ENCODE results near the gene DIP2A. TPM values are rescaled to one million over a fixed set of nuclear protein-coding genes. Genes with fewer than 3 reads are reported as not detected.

Gene DIP2A
- polyA plus RNA-seq, 5 donors: 48.0 to 68.7 (median 56.0) TPM

DNA sequence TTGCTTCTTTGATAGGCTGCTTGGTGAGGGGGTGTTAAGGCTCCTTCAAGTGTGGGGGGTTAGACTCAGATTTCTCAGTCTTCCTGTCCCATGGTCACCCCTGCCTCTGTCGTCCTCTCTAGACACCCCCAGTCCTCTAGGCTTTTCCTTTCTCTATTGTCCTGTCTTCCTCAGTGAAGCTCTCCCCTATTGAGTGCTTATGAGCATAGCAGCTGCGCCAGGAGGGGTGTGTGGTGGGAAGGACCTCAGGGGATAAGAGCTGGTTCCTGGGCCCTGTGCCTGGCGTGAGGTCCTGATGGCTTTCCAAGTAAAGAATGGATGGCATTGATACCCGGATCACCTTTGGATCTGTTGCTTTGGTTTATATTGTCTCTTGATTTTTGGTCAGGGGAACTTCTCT is 69.1 kb downstream of the DIP2A start:
- no peak for DNase-seq

DNA sequence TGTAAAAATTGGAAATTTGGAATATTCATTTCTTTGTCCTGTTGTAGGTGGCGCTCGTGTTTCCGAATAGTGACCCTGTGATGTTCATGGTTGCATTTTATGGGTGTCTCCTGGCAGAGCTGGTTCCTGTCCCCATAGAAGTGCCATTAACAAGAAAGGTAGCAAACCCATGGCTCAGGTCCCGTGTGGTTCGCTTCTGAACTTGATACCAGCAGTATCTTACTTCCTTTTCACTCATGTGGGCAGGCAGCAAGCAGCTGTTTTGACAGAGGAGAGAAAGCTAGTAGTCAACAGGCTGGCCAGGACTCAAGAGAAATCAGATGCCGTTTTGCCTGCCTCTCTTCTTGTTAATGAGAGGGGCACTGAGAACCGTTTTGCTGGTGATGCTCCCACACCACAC is 73.4 kb downstream of the DIP2A start:
- no peak for DNase-seq

DNA sequence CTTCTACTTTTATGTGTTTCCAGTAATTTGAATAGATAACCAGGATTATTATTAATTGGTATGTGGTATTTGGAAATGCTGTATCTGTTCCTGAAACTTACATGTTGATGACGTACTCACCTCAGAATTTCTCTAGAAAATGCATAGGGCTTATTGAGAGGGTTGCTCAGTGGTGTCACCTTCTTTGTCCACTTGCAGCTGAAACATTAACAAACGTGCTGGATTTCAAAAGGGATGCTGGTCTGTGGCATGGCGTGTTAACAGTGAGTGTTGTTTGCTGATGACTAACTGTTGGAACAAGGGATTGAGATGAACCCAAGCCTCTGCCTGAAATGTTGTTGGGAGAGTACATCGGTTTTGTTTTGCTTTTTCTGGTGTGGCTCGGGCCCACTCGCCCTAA is 78.3 kb downstream of the DIP2A start:
- DNase-seq: no peak

DNA sequence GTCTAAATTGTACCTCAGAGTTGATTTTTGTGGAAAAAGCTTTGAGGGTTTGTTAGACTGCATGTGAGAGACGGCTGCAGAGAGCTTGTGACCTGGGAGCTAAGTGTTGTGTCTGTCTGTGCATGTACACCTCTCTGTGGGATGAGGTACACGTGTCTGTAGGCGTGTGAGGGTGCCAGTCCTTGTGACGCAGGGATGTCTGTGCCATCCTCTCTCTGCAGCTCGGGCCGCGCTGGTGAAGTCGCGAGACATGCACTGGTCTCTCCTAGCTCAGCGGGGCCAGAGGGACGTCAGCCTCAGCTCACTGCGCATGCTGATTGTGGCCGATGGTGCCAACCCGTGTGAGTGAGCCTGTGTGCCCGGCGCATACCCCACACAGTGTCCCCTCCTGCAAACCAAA is 79.6 kb downstream of the DIP2A start:
- no peak for DNase-seq

DNA sequence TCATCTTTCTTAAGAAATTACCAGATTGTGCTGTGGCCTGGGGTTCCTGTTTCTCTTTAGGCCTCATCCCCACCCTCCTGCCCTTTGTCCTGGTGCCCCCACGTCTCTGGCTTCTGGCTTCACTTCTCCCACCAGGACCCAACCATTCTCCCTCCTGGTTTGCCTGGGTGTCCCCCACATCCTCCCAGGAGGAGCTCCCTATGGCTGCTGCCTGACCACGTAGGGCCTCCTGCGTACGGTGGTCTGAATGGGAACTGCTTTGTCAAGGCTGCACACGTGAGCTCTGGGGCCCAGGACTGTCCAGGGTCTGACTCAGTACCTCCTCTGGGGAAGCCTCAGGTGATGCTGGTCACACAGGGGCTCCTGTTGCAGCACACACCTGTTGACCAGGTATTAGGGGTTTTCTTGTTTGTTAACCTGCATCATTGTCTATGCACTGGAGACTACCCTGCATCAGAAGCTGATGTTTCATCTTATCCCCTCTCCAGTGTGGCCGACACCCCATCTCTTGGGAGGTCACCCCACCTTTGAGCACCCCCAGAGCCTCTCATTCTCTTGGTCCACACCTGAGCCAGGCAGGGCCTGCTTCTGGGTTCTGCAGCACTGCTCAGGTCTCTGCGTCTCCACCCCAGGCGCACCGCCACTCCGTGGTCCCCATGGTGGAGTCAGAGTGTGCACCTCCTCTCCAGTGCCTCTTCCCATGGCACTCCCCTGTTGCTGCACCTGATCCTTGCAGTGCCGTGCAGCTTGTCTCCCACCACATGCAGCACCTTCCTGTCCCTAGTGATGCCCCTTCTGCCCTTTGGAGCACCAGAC is 80.4 kb downstream of the DIP2A start:
- DNase-seq: no peak

DNA sequence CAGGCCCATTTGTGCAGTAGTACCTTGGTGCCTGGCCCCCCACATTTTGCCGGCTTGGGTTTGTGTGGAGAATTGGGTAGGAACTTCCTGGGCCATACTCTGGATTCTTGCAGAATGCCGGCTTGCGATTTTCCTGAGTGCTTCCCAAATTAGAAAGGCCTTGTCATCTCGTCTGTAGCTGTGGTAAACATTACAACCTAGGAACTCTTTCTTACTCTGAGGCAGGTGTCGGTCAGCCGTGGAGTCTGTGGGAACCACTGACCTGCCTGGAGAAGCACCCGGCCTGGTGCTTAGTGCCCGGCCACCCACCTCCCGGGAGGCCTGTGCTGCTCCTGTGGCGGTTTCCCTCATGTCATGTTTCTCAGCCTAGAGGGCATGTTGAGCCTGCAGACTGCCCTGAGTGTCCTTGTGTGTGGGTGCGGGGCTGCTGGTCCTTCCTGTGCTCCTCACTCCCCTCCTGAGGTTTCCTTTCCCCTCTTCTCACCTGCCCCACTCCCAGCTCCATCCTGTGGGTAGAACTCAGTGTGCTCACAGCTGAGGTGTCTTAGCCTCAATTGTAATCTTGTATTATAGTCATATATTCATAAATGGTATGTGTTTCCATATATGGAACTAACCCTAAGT is 81.5 kb downstream of the DIP2A start:
- no peak for DNase-seq

DNA sequence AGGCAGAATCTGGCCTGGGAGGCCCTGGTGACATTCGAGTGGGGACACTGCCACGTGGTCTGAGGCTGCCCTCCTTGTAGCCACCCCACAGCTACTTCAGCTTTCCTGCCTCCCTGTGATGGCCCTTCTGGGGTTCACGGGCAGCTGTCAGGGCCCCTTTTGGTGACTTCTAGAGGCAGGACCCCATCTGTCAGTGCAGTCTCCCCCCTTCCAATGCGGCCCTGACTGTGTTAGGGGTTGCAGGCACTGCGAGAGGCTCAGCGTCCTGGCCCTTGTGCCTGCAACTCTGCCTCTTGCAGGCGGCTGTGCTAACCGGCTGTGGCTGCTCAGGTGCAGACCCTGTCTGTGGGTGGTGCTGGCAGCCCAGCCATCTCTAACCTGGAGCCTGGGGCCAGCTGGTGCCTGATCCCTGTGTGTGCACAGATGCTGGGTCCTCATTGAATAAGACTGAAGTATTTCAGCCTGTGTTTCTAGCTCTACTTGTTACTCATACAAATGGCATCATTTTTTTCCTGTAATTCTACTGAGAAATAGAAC is 84.0 kb downstream of the DIP2A start:
- DNase-seq: no peak

DNA sequence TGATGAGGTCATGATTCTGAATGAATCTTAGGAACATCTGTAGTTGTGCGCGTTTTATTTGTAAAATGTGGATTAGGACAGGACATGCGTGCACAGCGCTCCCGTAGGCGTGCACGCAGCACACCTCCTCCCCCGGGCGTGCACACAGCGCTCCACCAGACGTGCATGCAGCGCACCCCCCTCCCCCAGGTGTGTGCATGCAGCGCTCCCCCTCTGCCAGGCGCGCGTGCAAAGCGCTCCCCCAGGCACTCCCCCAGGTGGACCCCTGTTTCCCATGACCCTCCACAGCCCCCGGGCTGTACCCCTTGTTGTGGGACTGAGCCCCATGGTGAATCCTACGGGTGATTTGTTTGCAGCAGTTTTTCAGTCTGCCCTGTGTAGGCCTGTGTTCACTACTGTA is 84.6 kb downstream of the DIP2A start:
- DNase-seq: no peak

DNA sequence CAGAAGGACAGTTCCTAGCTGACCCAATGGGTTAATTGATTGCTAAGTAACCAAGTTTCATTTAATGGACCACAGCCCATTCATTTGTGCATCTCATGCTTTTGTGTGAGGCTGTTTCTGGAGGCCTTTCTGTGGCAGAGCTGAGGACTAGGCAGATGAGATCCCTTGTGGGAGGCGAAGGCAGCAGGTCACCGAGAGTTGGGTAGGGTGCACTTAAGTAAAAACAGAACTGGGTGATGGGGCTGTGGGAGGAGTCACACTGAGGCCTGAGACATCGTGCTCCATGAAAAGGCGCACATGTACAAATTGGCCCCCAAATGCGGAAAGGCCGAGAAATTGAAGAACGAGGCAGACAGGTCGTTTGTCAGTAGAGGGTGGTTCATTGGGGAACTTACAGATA is 85.3 kb downstream of the DIP2A start:
- DNase-seq: no peak

DNA sequence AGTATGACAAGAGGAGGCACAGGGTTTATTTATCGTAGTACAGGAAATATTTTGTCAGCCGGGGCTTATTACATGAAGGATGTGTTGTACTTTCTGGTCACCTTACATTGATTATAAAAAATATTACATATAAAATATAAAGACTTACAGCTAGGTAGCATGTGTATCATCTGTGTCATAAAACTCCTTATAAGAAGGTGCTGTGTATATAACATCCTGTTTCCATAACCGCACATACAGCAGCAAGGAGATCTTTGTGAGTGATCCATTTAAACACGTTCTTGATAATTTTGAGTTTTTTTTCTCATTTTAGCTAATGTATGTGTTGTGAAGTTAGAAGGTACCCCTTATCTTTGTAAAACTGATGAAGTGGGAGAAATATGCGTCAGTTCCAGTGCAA is 86.1 kb downstream of the DIP2A start:
- no peak for DNase-seq

DNA sequence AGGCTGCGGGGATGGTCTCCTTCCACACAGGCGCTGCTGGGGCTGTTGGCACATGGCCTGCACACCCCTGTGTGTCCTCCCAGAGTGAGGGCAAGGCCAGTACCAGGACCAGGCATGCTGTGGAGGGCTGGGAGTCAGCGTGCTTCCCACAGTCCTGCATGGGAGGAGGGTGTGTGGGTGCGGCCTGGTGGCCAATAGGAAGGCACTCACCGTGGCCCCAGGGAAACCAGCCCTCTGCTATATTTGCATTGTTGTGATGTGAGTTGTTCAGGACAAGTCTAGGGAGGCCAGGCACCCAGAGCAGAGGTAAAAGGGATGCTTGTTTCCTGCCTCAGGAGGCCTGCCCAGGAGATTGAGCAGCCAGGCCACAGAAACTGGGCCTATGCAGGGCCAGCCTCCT is 86.7 kb downstream of the DIP2A start:
- no peak for DNase-seq

DNA sequence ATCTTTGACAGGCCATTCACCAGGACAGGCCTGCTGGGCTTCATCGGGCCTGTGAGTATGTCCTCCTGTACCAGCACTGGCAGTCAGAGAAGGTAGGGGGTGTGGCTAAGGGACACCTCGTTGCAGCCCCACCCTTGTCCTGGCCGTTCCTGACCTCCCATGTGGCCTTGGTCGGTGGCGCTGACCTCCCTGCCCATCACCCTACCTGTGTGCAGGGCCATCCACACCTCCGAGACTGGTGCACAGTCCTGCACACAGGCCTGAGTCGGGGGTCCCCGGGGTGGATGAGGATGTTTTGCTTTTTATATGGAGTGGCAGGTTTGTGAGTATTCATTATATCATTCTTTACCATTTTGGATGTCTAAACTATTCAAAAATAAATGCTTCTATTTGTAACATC is 87.2 kb downstream of the DIP2A start:
- DNase-seq: no peak

DNA sequence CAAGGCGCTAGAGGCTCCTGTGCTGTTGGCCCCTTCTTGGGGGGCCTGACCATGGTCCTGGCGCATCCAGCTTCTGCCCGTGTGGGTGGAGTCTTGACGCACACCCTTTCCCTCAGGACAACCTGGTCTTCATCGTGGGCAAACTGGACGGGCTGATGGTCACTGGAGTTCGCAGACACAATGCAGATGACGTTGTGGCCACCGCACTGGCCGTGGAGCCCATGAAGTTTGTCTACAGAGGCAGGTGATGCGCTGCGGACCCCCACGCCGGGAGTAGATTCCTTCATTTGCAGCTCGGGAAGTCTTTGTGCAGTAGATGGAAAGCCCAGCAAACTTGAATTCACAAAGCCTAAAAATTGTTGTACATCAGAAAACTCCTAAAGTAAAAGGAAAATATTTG is 88.1 kb downstream of the DIP2A start:
- DNase-seq: no peak

DNA sequence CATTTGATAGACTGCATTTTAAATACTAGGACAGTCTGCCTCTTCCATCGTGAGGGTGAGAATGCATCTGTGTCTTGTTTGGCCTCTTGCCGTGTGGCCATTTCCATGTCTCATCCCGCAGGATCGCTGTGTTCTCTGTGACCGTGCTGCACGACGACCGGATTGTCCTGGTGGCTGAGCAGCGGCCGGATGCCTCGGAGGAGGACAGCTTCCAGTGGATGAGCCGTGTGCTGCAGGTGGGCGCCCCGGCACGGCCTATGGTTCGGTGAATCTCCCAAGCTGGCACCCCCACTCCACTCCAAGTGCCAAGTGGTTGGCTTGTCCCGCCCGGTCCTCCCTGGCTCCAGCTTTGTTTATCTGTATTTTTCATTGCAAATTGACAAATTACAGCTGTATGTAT is 91.0 kb downstream of the DIP2A start:
- no peak for DNase-seq

DNA sequence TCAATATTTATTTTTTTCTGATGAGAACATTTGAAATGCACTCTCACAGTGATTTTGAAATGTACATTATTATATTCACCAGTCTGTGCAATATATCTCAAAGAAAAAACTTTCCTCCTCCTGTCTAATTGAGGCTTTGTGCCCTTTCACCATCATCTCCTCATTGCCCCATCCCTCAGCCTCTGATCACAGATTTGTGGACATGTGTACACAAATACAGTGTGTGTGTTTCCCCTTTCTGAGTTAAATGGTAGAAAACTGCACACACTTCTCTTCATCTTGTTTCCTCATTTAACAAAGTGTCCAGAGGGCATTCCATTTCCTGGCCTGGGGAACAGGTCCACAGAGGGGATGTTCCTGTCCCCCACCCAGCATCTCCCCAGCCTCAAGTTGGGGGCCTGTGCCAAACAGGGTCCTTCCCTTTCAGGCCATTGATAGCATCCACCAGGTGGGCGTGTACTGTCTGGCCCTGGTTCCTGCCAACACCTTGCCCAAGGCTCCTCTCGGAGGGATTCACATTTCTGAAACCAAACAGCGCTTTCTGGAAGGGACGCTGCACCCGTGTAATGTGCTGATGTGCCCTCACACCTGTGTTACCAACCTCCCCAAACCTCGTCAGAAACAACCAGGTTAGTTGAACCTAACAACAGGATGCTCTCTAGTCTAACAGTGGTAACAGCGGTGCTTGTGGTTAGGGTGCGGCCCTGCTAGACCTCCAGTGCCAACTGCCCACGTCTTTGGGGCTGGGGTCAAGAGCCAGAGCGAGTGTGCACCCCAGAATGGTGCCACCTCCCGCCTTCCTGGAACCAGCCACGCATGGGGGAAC is 91.6 kb downstream of the DIP2A start:
- DNase-seq: no peak

DNA sequence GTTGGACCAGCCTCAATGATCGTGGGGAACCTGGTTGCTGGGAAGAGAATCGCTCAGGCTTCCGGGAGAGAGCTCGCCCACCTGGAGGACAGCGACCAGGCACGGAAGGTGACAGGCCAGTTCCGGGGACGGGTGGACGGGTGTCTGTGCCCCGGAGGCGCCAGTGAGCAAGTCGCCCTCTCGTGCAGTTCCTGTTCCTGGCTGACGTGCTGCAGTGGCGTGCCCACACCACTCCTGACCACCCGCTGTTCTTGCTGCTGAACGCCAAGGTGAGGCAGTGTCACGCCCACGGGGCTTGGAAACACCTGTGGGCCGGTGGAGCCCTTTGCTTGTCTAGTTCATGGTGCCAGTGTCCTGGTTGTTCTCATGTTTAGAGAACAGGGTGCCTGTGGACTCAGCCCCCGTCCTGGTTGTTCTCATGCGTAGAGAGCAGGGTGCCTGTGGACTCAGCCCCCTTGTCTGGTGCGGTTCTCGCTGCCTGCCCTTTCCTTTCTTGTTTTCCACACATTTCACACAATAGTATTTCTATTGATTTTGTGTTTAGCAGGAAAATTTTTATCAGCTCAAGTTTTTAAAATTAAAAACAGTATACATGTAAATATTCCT is 93.0 kb downstream of the DIP2A start:
- DNase-seq: no peak

DNA sequence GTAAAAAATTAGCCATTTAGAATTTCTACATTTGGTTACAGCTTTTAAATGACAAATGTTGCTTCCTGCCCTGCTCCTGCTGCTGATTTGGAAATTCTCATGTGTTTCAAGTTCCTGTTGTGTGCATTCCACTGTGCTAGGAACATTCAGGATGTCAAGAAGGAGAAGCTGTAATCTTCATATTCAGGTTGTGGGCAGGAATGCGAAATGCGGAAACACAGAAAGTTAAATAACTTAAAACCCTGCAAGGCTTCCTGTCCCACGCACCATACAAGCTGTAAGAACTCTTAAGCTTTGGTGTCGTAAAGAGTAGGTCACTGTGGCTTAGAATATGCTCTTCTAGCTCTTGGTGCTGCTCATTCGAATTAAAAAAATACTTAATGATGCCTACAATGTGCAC is 93.6 kb downstream of the DIP2A start:
- DNase-seq: no peak

DNA sequence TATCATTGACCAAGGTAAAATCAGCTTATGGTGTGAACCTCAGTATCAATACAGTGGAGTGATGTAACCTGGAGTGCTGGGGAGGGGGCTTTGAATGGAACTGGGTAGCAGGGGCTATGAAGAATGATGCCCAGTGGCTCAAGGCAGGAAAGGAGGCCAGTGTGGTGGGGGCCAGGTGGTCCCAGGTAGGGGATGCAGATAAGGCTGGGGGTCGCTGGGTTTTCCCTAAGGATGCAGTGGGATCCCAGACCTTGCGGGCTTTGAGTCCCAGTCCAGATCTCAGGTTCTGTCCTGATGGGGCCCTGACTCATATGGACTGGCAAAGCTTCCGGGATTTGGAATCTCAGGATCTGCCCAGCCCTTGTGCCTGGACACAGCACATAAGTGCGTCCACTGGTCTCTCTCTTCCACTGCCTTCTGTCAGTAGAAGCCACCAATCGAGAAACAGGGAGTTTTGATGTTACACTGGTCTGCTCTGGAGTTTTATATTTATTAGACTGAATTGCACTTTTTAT is 94.2 kb downstream of the DIP2A start:
- DNase-seq: no peak

DNA sequence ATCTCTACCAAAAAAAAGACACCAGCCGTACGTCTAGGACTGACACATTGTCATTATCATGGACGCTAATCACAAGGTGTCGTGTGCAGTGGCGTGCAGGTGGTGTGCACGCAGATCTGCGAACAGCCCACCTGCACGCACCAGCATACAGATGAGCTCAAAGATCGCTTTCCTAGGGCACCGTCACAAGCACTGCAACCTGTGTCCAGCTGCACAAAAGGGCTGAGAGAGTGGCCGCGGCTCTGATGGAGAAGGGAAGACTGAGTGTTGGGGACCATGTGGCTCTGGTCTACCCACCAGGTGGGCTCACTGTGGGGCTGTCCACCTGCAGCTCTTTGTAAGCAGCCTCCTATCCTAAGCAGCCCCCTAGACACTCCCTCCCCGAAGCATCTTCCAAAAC is 95.3 kb downstream of the DIP2A start:
- no peak for DNase-seq

DNA sequence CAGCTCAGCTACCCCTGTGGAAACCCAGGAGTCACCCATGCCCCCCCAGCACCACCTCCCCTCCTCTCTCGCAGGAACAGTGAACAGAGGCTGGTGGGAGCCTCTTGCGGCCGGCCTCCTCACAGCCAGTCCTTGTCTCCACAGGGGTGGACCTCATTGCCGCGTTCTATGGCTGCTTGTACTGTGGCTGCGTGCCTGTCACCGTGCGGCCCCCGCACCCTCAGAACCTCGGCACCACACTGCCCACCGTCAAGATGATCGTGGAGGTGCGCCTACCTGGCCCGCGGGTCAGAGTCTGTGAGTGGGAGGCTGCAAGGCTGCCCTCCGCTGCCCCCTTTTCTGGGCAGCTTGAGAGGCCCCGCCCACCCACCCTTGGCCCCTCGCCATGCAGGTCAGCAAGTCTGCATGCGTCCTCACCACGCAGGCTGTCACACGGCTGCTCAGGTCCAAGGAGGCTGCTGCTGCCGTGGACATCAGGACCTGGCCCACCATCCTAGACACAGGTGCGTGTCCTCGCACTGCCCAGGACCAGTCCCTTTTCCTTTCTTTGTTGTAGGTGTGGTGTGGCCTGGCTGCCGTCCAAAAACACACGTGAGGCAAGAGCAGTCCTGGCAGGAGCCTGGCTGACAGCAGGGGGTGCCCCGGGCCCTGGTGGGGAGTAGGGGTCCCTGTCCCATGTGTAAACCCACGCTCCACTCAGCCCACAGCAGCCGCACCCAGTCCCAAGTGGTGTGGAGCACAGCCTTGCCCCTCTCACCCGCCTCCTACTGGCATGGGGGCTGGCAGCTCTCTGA is 95.9 kb downstream of the DIP2A start:
- no peak for DNase-seq

DNA sequence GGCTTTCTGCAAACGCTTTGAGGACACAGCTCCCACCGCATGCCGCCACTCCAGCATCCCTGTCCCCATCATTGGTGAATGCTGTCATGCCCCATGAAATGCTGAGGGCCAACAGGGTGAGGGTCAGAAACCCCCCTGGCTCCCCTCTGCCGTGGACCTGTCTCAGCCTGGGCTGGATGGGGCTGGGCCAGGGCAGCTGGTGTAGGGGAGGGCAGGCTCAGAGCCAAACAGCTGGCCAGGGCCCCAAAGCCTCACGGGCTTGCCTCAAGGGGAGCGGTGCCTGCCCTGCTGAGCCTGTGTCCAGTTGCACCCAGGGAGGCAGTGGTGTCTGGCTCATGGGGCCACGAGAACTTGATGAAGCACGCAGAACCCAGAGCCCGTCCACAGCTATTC is 96.5 kb downstream of the DIP2A start:
- no peak for DNase-seq

All from right lung (tissue), 5 donors.